HepG2 (cell line): ENCODE data around the gene DRC7. TPM values are rescaled to one million over a fixed set of nuclear protein-coding genes. Genes with fewer than 3 reads are reported as not detected.

Source experiments
- FOSL1 ChIP-seq: sonication (generic); formaldehyde crosslinking; IDR thresholded peaks from 2 replicates; pipeline ENCODE4 v1.9.0; 2021; ENCODE audit warnings: missing genetic modification reagents, borderline replicate concordance
- HIC2 ChIP-seq: sonication (generic); formaldehyde crosslinking; IDR thresholded peaks from 2 replicates; pipeline ENCODE4 v1.9.0; 2022; ENCODE audit warnings: low read depth, missing genetic modification reagents
- NFATC3 ChIP-seq: sonication (generic); formaldehyde crosslinking; IDR thresholded peaks from 2 replicates; pipeline ENCODE4 v1.5.1; 2020; ENCODE audit warnings: mild to moderate bottlenecking, missing genetic modification reagents
- PAWR ChIP-seq: sonication (generic); formaldehyde crosslinking; IDR thresholded peaks from 2 replicates; pipeline ENCODE4 v1.4.0; 2020; ENCODE audit warnings: missing genetic modification reagents, mild to moderate bottlenecking, borderline replicate concordance
- POLR2A ChIP-seq, 2 experiments: IDR thresholded peaks; 2 replicates each; pipeline ENCODE4 v1.6.1; 2011; ENCODE audit warnings: low read depth in 2 of 2, low read length in 2 of 2, mild to moderate bottlenecking in 1 of 2, moderate library complexity in 1 of 2; ENCODE audit not compliant: insufficient read depth in 1 of 2
- REXO4 ChIP-seq: sonication (generic); formaldehyde crosslinking; IDR thresholded peaks from 2 replicates; pipeline ENCODE4 v1.8.0; 2022; ENCODE audit warnings: missing genetic modification reagents, mild to moderate bottlenecking, borderline replicate concordance
- SALL1 ChIP-seq: sonication (generic); formaldehyde crosslinking; IDR thresholded peaks from 2 replicates; pipeline ENCODE4 v1.8.0; 2022; ENCODE audit warnings: mild to moderate bottlenecking, missing genetic modification reagents
- ZMYM3 ChIP-seq: sonication (generic); formaldehyde crosslinking; IDR thresholded peaks from 2 replicates; pipeline ENCODE4 v1.5.1; 2020; ENCODE audit warnings: mild to moderate bottlenecking, missing genetic modification reagents
- ZNF207 ChIP-seq: fragments of 450-650 bp; IDR thresholded peaks from 2 replicates; pipeline ENCODE4 v1.6.1; 2016; ENCODE audit warnings: antibody characterized with exemption, borderline replicate concordance
- ZNF556 ChIP-seq: sonication (generic); formaldehyde crosslinking; IDR thresholded peaks from 2 replicates; pipeline ENCODE4 v1.4.0; 2020; ENCODE audit warnings: mild to moderate bottlenecking, missing genetic modification reagents, borderline replicate concordance
- ZNF629 ChIP-seq: sonication (generic); formaldehyde crosslinking; conservative IDR thresholded peaks from 2 replicates; pipeline ENCODE4 v1.5.0; 2020; ENCODE audit warnings: missing genetic modification reagents
- ZNF646 ChIP-seq: sonication (generic); formaldehyde crosslinking; IDR thresholded peaks from 2 replicates; pipeline ENCODE4 v1.9.0; 2021; ENCODE audit warnings: mild to moderate bottlenecking, missing genetic modification reagents
- polyA plus RNA-seq, 8 experiments: library from polyadenylated mRNA; depleted of rRNA in 3 of 8; stranded (reverse) in 7 of 8; unstranded in 1 of 8; fragments of >200 nt; fragmentation: Illumina TruSeq in 4 of 8; extraction: Trizol in 4 of 8; gene quantifications; 2 replicates each; pipeline versions ENCODE4 v1.2.1 to v1.2.3, GENCODE V29; 2011 to 2016; ENCODE audit warnings: low read depth in 4 of 8, missing spikeins in 1 of 8, mixed read lengths in 1 of 8; ENCODE audit not compliant: insufficient read depth in 1 of 8
- total RNA-seq, 5 experiments: library from RNA; depleted of rRNA; stranded (reverse); fragments of >200 nt; fragmentation: Illumina TruSeq; extraction: Trizol; gene quantifications; 2 replicates each; pipeline ENCODE4 v1.2.3, GENCODE V29; 2016; ENCODE audit warnings: low read depth in 1 of 5
- TF ChIP-seq, protein P1 (sequence below): sonication (generic); formaldehyde crosslinking; IDR thresholded peaks from 2 replicates; pipeline ENCODE4 v1.4.0; 2020; ENCODE audit warnings: missing genetic modification reagents

DRC7 gene
- total and polyA plus RNA-seq, 2 of the 13 experiments (the other 11 are each of a cell fraction or from before 2014, with no cell fraction given): 2.7 to 3.4 TPM

GRCh38 chr16:57661936-57662906 is 32.4 kb upstream of the DRC7 start (continued):
- TF ChIP-seq, protein P1, sequence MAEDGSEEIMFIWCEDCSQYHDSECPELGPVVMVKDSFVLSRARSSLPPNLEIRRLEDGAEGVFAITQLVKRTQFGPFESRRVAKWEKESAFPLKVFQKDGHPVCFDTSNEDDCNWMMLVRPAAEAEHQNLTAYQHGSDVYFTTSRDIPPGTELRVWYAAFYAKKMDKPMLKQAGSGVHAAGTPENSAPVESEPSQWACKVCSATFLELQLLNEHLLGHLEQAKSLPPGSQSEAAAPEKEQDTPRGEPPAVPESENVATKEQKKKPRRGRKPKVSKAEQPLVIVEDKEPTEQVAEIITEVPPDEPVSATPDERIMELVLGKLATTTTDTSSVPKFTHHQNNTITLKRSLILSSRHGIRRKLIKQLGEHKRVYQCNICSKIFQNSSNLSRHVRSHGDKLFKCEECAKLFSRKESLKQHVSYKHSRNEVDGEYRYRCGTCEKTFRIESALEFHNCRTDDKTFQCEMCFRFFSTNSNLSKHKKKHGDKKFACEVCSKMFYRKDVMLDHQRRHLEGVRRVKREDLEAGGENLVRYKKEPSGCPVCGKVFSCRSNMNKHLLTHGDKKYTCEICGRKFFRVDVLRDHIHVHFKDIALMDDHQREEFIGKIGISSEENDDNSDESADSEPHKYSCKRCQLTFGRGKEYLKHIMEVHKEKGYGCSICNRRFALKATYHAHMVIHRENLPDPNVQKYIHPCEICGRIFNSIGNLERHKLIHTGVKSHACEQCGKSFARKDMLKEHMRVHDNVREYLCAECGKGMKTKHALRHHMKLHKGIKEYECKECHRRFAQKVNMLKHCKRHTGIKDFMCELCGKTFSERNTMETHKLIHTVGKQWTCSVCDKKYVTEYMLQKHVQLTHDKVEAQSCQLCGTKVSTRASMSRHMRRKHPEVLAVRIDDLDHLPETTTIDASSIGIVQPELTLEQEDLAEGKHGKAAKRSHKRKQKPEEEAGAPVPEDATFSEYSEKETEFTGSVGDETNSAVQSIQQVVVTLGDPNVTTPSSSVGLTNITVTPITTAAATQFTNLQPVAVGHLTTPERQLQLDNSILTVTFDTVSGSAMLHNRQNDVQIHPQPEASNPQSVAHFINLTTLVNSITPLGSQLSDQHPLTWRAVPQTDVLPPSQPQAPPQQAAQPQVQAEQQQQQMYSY: no peak
- peak; percentile 56; the same call in 1 of the 2 replicates for TF ChIP-seq ZMYM3 (CRISPR knock-in tag)
- TF ChIP-seq HIC2: no peak
- no peak for TF ChIP-seq NFATC3 (CRISPR knock-in tag)
- TF ChIP-seq ZNF207: no peak
- no peak for TF ChIP-seq SALL1 (CRISPR knock-in tag)
- no peak for TF ChIP-seq ZNF646 (CRISPR knock-in tag)
- TF ChIP-seq FOSL1 (CRISPR knock-in tag): no peak
- TF ChIP-seq ZNF629: peak; percentile 94
- 0 out of 2 replicates have a peak, but pooled peaks have one; percentile 14 for TF ChIP-seq ZNF556 (CRISPR knock-in tag)
- TF ChIP-seq REXO4 (CRISPR knock-in tag): no peak
- no peak for TF ChIP-seq POLR2A (IDR thresholded peaks at IDR 0.05; ENCODE audit: insufficient read depth in 1 of 2, low read depth in 2 of 2, low read length in 2 of 2)
- no peak for TF ChIP-seq PAWR (CRISPR knock-in tag)
